HG03432 (cell line): ENCODE results near the gene DAAM1.

Experiments
- ATAC-seq: cut with Tn5 transposase; IDR thresholded peaks from one replicate; pipeline ENCODE4 v1.9.1; 2021; ENCODE audit warnings: mild to moderate bottlenecking, moderate library complexity; ENCODE audit not compliant: unreplicated experiment

DAAM1 gene

GRCh38 chr14:59188461-59189090 is at the start of gene DAAM1:
Gene DAAM1, plus strand, starts transcription at chr14:59188667. Its CDS starts 74,811 bp downstream, at chr14:59263478.
- ATAC-seq: peak; percentile 86

- no peak for ATAC-seq
Observed at GRCh38 chr14:59139324-59139723, 49.1 kb upstream of the DAAM1 start.

- no peak for ATAC-seq
Observed at GRCh38 chr14:59140106-59140843, 48.2 kb upstream of the DAAM1 start.

GRCh38 chr14:59146484-59146883 is 42.0 kb upstream of the DAAM1 start:
- ATAC-seq: no peak

GRCh38 chr14:59147007-59147406 is 41.5 kb upstream of the DAAM1 start:
- ATAC-seq: no peak

- peak; percentile 84 for ATAC-seq
Observed at GRCh38 chr14:59148334-59148900, 40.0 kb upstream of the DAAM1 start.

GRCh38 chr14:59150990-59151389 is 37.5 kb upstream of the DAAM1 start:
- peak; percentile 70 for ATAC-seq

GRCh38 chr14:59154373-59154772 is 34.1 kb upstream of the DAAM1 start:
- ATAC-seq: no peak

- ATAC-seq: no peak
Observed at GRCh38 chr14:59155886-59156285, 32.6 kb upstream of the DAAM1 start.

- ATAC-seq: no peak
Observed at GRCh38 chr14:59159169-59159568, 29.3 kb upstream of the DAAM1 start.

GRCh38 chr14:59160506-59160905 is 28.0 kb upstream of the DAAM1 start:
- no peak for ATAC-seq

- peak; percentile 88 for ATAC-seq
Observed at GRCh38 chr14:59161561-59162175, 26.8 kb upstream of the DAAM1 start.

GRCh38 chr14:59166258-59166657 is 22.2 kb upstream of the DAAM1 start:
- ATAC-seq: no peak

- ATAC-seq: peak; percentile 99
Observed at GRCh38 chr14:59175404-59175803, 13.1 kb upstream of the DAAM1 start.

- no peak for ATAC-seq
Observed at GRCh38 chr14:59176765-59177164, 11.7 kb upstream of the DAAM1 start.

- ATAC-seq: no peak
Observed at GRCh38 chr14:59177262-59177661, 11.2 kb upstream of the DAAM1 start.

GRCh38 chr14:59181791-59182190 is 6.7 kb upstream of the DAAM1 start:
- ATAC-seq: no peak

GRCh38 chr14:59182641-59183040 is 5.8 kb upstream of the DAAM1 start:
- ATAC-seq: no peak

- ATAC-seq: no peak
Observed at GRCh38 chr14:59183150-59183549, 5.3 kb upstream of the DAAM1 start.

GRCh38 chr14:59184396-59184795 is 4.1 kb upstream of the DAAM1 start:
- no peak for ATAC-seq

- no peak for ATAC-seq
Observed at GRCh38 chr14:59185676-59186075, 2.8 kb upstream of the DAAM1 start.

GRCh38 chr14:59186306-59186705 is 2.2 kb upstream of the DAAM1 start:
- no peak for ATAC-seq
